ENCODE measurements around the gene CACNA2D1.

CACNA2D1 gene

GRCh38 chr7:82210416-82211184 lies 233.0 kb downstream of the CACNA2D1 start:
- no peak for TF ChIP-seq ZNF274 (IDR thresholded peaks at IDR 0.05; ENCODE audit: low read depth, low read length)
- no peak overlapping the region for H3K4me3 ChIP-seq (ENCODE audit: low read length)

- TF ChIP-seq ZNF274 (IDR thresholded peaks at IDR 0.05; ENCODE audit: low read depth, low read length): no peak
- H3K4me3 ChIP-seq (ENCODE audit: low read length): no peak overlapping the region
Observed at GRCh38 chr7:82209179-82209747, 234.3 kb downstream of the CACNA2D1 start.

GRCh38 chr7:82204694-82205093 lies 238.9 kb downstream of the CACNA2D1 start:
- no peak overlapping the region for H3K4me3 ChIP-seq (ENCODE audit: low read length)
- TF ChIP-seq ZNF274 (IDR thresholded peaks at IDR 0.05; ENCODE audit: low read depth, low read length): no peak

- no peak for TF ChIP-seq ZNF274 (IDR thresholded peaks at IDR 0.05; ENCODE audit: low read depth, low read length)
- no peak overlapping the region for H3K4me3 ChIP-seq (ENCODE audit: low read length)
Observed at GRCh38 chr7:82202965-82203364, 240.6 kb downstream of the CACNA2D1 start.

GRCh38 chr7:82202107-82202506 lies 241.5 kb downstream of the CACNA2D1 start:
- H3K4me3 ChIP-seq (ENCODE audit: low read length): no peak overlapping the region
- no peak for TF ChIP-seq ZNF274 (IDR thresholded peaks at IDR 0.05; ENCODE audit: low read depth, low read length)

- no peak overlapping the region for H3K4me3 ChIP-seq (ENCODE audit: low read length)
- no peak for TF ChIP-seq ZNF274 (IDR thresholded peaks at IDR 0.05; ENCODE audit: low read depth, low read length)
Observed at GRCh38 chr7:82200601-82201000, 243.0 kb downstream of the CACNA2D1 start.

GRCh38 chr7:82194016-82194643 lies 249.4 kb downstream of the CACNA2D1 start:
- TF ChIP-seq ZNF274 (IDR thresholded peaks at IDR 0.05; ENCODE audit: low read depth, low read length): no peak

GRCh38 chr7:82188636-82189035 lies 254.9 kb downstream of the CACNA2D1 start:
- TF ChIP-seq ZNF274 (IDR thresholded peaks at IDR 0.05; ENCODE audit: low read depth, low read length): no peak
- H3K4me3 ChIP-seq (ENCODE audit: low read length): no peak overlapping the region

More at GRCh38 chr7:82194016-82194643, 249.4 kb downstream of the CACNA2D1 start:
- H3K4me3 ChIP-seq (ENCODE audit: low read length): no peak overlapping the region

- no peak for TF ChIP-seq ZNF274 (IDR thresholded peaks at IDR 0.05; ENCODE audit: low read depth, low read length)
- no peak overlapping the region for H3K4me3 ChIP-seq (ENCODE audit: low read length)
Observed at GRCh38 chr7:82185443-82185842, 258.1 kb downstream of the CACNA2D1 start.

GRCh38 chr7:82183634-82184033 lies 259.9 kb downstream of the CACNA2D1 start:
- no peak for TF ChIP-seq ZNF274 (IDR thresholded peaks at IDR 0.05; ENCODE audit: low read depth, low read length)
- H3K4me3 ChIP-seq (ENCODE audit: low read length): no peak overlapping the region

GRCh38 chr7:82179311-82179710 lies 264.3 kb downstream of the CACNA2D1 start:
- TF ChIP-seq ZNF274 (IDR thresholded peaks at IDR 0.05; ENCODE audit: low read depth, low read length): no peak

GRCh38 chr7:82175319-82175718 lies 268.3 kb downstream of the CACNA2D1 start:
- TF ChIP-seq ZNF274 (IDR thresholded peaks at IDR 0.05; ENCODE audit: low read depth, low read length): no peak
- H3K4me3 ChIP-seq (ENCODE audit: low read length): no peak overlapping the region

More at GRCh38 chr7:82179311-82179710, 264.3 kb downstream of the CACNA2D1 start:
- no peak overlapping the region for H3K4me3 ChIP-seq (ENCODE audit: low read length)

- no peak overlapping the region for H3K4me3 ChIP-seq (ENCODE audit: low read length)
- no peak for TF ChIP-seq ZNF274 (IDR thresholded peaks at IDR 0.05; ENCODE audit: low read depth, low read length)
Observed at GRCh38 chr7:82173400-82174021, 270.1 kb downstream of the CACNA2D1 start.

GRCh38 chr7:82172881-82173280 lies 270.7 kb downstream of the CACNA2D1 start:
- H3K4me3 ChIP-seq (ENCODE audit: low read length): no peak overlapping the region
- no peak for TF ChIP-seq ZNF274 (IDR thresholded peaks at IDR 0.05; ENCODE audit: low read depth, low read length)
